Activated T-cell treated with anti-CD3 and anti-CD28 coated beads, Interleukin-2, amount 50 U/mL, for 1 hour (primary cell): ENCODE results near the gene ATP1A2.
A peak's percentile ranks its signal among the peaks of the same experiment; 100 is the strongest.

Experiments
- DNase-seq: peaks from one replicate; pipeline ENCODE4 v3.0.0-alpha.2; 2020

ATP1A2 gene

GRCh38 chr1:160085686-160086455, 29.7 kb upstream of the ATP1A2 start:
- DNase-seq: peak; percentile 81

DNA sequence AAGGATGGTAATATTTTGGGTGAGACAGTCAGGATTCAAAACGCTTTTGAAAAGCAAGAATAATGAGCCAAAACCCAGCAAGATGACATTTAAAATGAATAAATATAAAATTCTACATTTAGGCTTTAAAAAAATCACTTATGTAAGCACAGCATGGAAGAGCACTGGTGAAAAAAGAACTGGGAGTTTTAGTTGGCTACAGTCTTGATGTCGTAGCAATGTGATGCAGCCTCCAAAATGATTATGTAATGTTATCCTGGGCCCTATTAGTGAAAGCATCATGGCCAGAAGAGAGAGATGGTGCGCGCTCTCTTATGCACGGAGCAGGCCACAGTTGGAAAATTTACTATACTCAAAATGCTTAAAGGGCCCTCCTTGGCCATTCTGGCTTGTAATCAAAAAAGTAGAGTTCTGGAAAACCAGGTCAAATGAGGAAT, 29.1 kb upstream of the ATP1A2 start:
- DNase-seq: no peak

DNA sequence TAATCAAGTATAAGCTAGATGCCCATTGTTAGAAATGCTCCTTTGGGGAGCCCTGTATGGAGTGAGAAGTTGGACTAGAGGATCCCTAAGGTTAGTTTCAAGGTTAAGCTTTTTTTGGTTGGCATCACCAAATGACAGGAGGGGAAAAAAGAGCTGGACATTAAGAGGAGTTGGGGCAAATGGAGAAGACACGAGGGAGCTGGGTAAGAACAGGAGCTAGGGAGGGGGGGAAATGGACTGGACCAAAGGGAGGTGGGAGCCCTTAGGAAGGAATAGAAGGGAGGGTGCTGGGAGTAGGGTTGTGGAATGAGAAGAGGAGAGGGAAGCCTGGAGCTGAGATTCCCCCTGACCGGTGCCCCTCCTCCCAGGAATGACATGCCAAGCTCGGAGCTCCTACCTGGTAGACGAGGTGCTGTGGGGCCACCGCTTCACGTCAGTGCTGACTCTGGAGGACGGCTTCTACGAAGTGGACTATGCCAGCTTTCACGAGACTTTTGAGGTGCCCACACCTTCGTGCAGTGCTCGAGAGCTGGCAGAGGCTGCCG, 28.4 kb upstream of the ATP1A2 start:
- no peak for DNase-seq

DNA sequence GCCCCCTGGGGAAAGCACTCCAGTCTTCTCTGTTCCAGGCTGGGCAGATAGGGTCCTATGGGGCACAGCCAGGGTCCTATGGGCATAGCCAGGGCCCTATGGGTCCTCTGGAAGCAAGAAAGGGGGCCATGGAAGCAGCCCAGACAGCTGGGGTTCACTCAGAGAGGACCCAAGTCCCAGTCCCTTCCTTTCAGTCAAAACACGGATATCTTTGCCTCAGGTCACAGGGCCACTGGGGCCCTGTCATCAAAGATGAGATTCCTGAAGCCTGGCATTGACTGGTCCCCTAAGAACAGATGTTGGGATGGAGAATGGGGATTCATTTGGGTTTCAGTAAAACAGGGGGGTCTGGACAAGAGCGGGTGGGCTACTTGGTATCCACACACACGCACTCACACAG, 25.7 kb upstream of the ATP1A2 start:
- no peak for DNase-seq

- no peak for DNase-seq
Measured at GRCh38 chr1:160090760-160091159, 24.8 kb upstream of the ATP1A2 start.

DNA sequence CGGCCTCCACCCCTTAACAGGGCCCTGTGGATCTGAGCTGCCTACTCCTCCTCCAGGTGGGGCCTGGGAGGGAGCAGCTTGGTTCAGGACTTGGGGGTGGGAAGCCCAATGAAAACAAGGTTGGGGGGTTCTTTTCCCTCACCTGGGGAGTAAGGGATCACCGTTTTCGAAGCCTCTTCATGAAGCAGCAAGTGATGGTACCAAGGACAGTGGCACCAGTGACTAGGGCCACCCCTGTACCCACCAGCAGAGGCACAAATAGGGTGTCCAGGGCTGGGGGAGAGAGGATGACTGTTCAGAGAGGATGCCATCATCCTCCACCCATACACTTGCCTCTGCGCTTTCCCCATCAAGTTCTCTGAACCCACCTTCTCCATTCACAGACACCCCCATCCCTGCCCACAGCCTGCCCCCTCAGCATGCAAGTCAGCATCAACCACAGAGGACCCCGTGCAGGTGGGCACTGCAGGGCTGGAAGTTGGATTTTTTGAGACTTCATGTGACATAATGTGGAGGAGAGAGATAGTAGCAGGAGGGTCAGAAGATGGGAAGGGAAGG, 23.8 kb upstream of the ATP1A2 start:
- no peak for DNase-seq

GRCh38 chr1:160092366-160093068, 23.0 kb upstream of the ATP1A2 start:
- DNase-seq: no peak

DNA sequence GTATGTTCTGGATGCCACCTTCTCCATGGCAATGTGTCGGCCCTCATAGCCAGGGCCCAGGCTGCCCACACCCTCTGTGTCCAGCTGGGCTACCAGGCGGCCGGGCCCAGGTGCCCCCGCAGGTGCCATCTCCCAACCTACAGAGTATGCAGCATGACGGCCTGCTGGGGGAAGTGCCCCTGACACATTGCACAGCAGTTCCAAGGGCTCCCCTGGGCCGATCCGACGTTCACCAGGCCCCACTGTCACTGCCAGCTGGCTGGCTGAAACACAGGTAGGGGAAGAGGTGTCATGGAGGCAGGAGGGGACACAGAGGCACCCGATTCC, 22.5 kb upstream of the ATP1A2 start:
- no peak for DNase-seq

GRCh38 chr1:160093624-160094290, 21.8 kb upstream of the ATP1A2 start:
- no peak for DNase-seq

DNA sequence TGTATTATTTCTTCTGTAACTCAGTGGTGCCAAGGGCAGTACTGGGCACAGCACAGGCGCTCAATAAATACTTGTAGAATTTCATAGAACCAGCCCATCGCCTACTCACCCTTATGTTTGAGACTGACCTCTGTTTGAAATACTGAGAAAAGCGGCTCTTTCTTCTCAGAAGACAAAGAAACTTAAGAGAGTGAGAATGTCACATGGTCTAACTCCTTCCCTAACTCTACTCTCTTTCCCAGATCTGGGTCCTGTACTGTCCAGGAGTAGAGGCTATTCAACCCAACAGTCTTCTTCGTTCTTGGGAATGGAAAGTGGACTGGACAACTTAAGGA, 21.3 kb upstream of the ATP1A2 start:
- DNase-seq: no peak

- no peak for DNase-seq
Measured at GRCh38 chr1:160094806-160095205, 20.8 kb upstream of the ATP1A2 start.

DNA sequence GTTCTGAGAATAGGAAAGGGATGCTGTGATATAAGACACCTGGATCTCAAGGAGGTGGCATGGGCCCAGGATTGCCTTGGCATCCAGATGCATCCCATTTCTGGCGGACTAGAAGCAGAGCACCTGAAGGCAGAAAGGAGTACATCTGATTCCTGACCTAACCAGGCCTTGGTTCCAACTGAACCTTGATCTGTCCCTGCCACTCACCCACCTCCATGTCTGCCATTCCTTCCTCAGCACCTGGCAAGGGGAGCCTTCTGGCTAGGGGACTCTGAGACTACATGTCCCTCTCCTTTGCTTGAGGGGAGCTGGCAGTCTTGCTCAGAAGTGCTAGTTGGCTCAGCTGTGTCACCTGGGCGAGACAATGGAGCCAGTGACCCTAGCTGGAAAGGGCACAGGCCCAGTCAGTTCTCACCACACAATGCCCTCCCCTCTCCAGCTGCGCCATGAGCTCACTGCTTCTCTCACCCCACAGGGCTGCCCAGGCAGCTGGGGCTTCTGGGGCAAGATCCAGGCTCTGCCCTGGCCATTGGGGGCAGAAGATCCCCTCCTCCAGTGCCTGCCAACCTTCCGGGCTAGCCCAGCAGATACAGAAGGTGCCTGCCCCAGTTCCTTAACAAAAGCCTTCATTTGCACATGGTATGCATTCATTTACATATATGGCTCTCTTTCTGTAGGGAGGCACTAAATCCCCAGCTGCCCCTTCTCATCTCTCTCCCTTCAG, 20.0 kb upstream of the ATP1A2 start:
- no peak for DNase-seq

- no peak for DNase-seq
Measured at GRCh38 chr1:160096274-160097116, 19.1 kb upstream of the ATP1A2 start.

- DNase-seq: no peak
Measured at GRCh38 chr1:160097151-160097910, 18.2 kb upstream of the ATP1A2 start.

GRCh38 chr1:160097911-160098851, 17.4 kb upstream of the ATP1A2 start, which contains the start of gene IGSF8:
Gene IGSF8, minus strand, starts transcription at chr1:160098619. Its CDS starts 147 bp downstream, at chr1:160098472.
- DNase-seq: peak; percentile 94

GRCh38 chr1:160098852-160099561, 16.6 kb upstream of the ATP1A2 start:
- peak; percentile 99 for DNase-seq

GRCh38 chr1:160099716-160100375, 15.7 kb upstream of the ATP1A2 start:
- no peak for DNase-seq

DNA sequence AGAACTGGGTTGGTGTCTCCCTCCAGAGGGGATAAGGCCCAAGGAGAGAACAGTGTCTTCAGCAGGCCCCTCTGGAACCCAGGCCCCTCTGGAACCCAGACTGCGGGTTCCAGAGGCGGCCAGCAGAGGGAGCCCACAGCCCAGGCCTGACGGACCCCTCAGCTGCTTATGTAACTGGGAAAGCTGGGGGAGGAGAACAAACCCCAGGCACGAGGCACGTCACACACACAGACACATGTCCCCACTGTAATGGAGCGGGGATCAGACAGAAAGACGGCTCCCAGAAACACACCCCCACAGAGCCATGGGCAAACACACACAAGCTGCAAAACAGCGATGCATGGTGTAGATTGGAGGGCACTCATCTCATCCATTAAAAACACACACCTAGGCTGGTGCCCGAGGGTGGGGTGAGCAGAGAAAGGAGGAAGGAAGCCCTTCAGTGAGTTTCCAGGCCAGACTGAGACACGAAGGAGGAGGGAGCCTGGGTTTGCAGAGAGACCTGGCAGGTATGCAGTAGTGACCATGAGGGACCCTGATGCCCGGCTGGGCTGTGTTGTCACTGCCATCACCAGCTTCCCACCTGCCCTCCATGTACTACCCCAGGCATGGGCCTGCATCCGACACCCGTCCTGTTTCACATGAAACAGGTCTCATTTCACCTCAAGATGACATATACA, 14.4 kb upstream of the ATP1A2 start:
- peak; percentile 79 for DNase-seq
